GM23248 (cell line): Measurements from ENCODE around the gene B4GALNT1. TPM values are rescaled to one million over a fixed set of nuclear protein-coding genes. Genes with fewer than 3 reads are reported as not detected.

Experiments
- DNase-seq: peaks from one replicate; pipeline ENCODE4 v3.0.0-alpha.2; 2015
- H2AFZ ChIP-seq: fragments of 200-600 bp; sonication (generic); 2 replicates; pipeline ENCODE4 v1.6.1; 2016; ENCODE audit warnings: antibody characterized with exemption
- H3F3A ChIP-seq: fragments of 200-600 bp; sonication (generic); 2 replicates; pipeline ENCODE4 v1.6.1; 2016; ENCODE audit warnings: mild to moderate bottlenecking, antibody characterized with exemption, mixed run types; ENCODE audit not compliant: insufficient read depth
- H3K27ac ChIP-seq: fragments of 200-600 bp; sonication (generic); 2 replicates; pipeline ENCODE4 v1.5.1; 2016; ENCODE audit warnings: mild to moderate bottlenecking
- H3K27me3 ChIP-seq: fragments of 200-600 bp; sonication (generic); replicated peaks from 2 replicates; pipeline ENCODE4 v1.6.1; 2016; ENCODE audit warnings: mild to moderate bottlenecking; ENCODE audit not compliant: insufficient read depth
- H3K36me3 ChIP-seq: fragments of 200-600 bp; sonication (generic); 2 replicates; pipeline ENCODE4 v1.6.1; 2016; ENCODE audit warnings: low read depth, mild to moderate bottlenecking
- H3K4me1 ChIP-seq: fragments of 200-600 bp; sonication (generic); 2 replicates; pipeline ENCODE4 v1.6.1; 2016; ENCODE audit warnings: mild to moderate bottlenecking; ENCODE audit not compliant: insufficient read depth
- H3K4me2 ChIP-seq: fragments of 200-600 bp; sonication (generic); one replicate; pipeline ENCODE4 v1.6.1; 2016; ENCODE audit warnings: mild to moderate bottlenecking; ENCODE audit not compliant: unreplicated experiment
- H3K4me3 ChIP-seq: fragments of 200-600 bp; sonication (generic); 2 replicates; pipeline ENCODE4 v1.5.1; 2016; ENCODE audit warnings: mild to moderate bottlenecking
- H3K79me2 ChIP-seq: fragments of 200-600 bp; sonication (generic); 2 replicates; pipeline ENCODE4 v1.6.1; 2016; ENCODE audit warnings: mild to moderate bottlenecking; ENCODE audit not compliant: insufficient read depth
- H3K9ac ChIP-seq: fragments of 200-600 bp; sonication (generic); 2 replicates; pipeline ENCODE4 v1.6.1; 2016; ENCODE audit warnings: mild to moderate bottlenecking
- H3K9me2 ChIP-seq: fragments of 200-600 bp; sonication (generic); 2 replicates; pipeline ENCODE4 v1.6.1; 2016; ENCODE audit warnings: mixed run types, mild to moderate bottlenecking, moderate library complexity; ENCODE audit not compliant: insufficient read depth
- H3K9me3 ChIP-seq: fragments of 200-600 bp; sonication (generic); one replicate; pipeline ENCODE4 v1.6.1; 2017; ENCODE audit warnings: low read depth
- H4K20me1 ChIP-seq: fragments of 200-600 bp; sonication (generic); 2 replicates; pipeline ENCODE4 v1.6.0; 2016; ENCODE audit not compliant: insufficient read depth
- EZH2 ChIP-seq: fragments of 200-600 bp; sonication (generic); IDR thresholded peaks from 2 replicates; pipeline ENCODE4 v1.6.1; 2018; ENCODE audit warnings: antibody characterized with exemption, mild to moderate bottlenecking; ENCODE audit not compliant: insufficient read depth, poor library complexity, severe bottlenecking
- EZH2phosphoT487 ChIP-seq: fragments of 200-600 bp; sonication (generic); IDR thresholded peaks from 2 replicates; pipeline ENCODE4 v1.6.1; 2018; ENCODE audit warnings: antibody characterized with exemption, moderate library complexity, mild to moderate bottlenecking, low read depth; ENCODE audit not compliant: insufficient read depth
- WGBS, 2 experiments: methylation state at CpG; one replicate each; pipeline ENCODE4 v1.1.6; 2015 to 2017; ENCODE audit warnings: low lambda C conversion rate in 2 of 2, low coverage in 1 of 2; ENCODE audit errors: missing lambda C conversion rate in 2 of 2; 5-methylcytosine and 5-hydroxymethylcytosine counted together
- in situ Hi-C: fragments of 300-500 bp; cut with MboI; formaldehyde crosslinking; loops from 2 replicates; pipeline ENCODE4 v1.15.0; 2020
- polyA plus RNA-seq: library from polyadenylated mRNA; unstranded; fragments of >200 nt; fragmentation: Nextera tagmentation; extraction: Ambion mirVana; gene quantifications from 2 replicates; pipeline ENCODE4 v1.2.1, GENCODE V29; 2016
- total RNA-seq: library from RNA; depleted of rRNA; stranded (reverse); fragments of >200 nt; shearing (Covaris generic); gene quantifications from 2 replicates; pipeline ENCODE4 v1.2.3, GENCODE V29; 2014

Gene B4GALNT1
- total and polyA plus RNA-seq, 2 experiments from 2014 or later = 5.4 to 8.6 TPM

GRCh38 chr12:57603815-57604453, 29.1 kb downstream of the B4GALNT1 start:
- peak overlapping the region; percentile 88 for H3K4me3 ChIP-seq
- peak overlapping the region; percentile 87 for H3K4me2 ChIP-seq
- peak overlapping the region; percentile 94 for H3K9ac ChIP-seq
- no peaks in the 10 kb centered on the region for H4K20me1 ChIP-seq
- in situ Hi-C loops = no loop called here
- peak; percentile 84 for DNase-seq
- peak overlapping the region; percentile 27 for H3K27ac ChIP-seq
- H2AFZ ChIP-seq = peak overlapping the region; percentile 92
- H3K79me2 ChIP-seq = no peaks in the 10 kb centered on the region
- no peaks in the 10 kb centered on the region for H3K9me3 ChIP-seq
- no peaks in the 10 kb centered on the region; the same call in 1 of the 2 replicates for H3K36me3 ChIP-seq
- no peak for TF ChIP-seq EZH2
- TF ChIP-seq EZH2phosphoT487 = no peak
- no peaks in the 10 kb centered on the region for H3K27me3 ChIP-seq
- H3K4me1 ChIP-seq = peaks cover 9% of the 10 kb centered on the region
- H3F3A ChIP-seq = peaks cover 5% of the 10 kb centered on the region; the same call in 1 of the 2 replicates
- no peaks in the 10 kb centered on the region for H3K9me2 ChIP-seq
- 12 to 14% methylated on average over 6 of the region's 6 CpGs for WGBS, 2 experiments

- H3K79me2 ChIP-seq = no peaks in the 10 kb centered on the region
- no peak for DNase-seq
- peak overlapping the region; percentile 27 for H3K27ac ChIP-seq
- H3F3A ChIP-seq = peaks cover 5% of the 10 kb centered on the region; the same call in 1 of the 2 replicates
- no peaks in the 10 kb centered on the region for H3K9me3 ChIP-seq
- H2AFZ ChIP-seq = peak overlapping the region; percentile 92
- H3K9me2 ChIP-seq = no peaks in the 10 kb centered on the region
- H4K20me1 ChIP-seq = no peaks in the 10 kb centered on the region
- H3K9ac ChIP-seq = peak overlapping the region; percentile 51
- H3K4me1 ChIP-seq = peaks cover 9% of the 10 kb centered on the region
- no peaks in the 10 kb centered on the region for H3K27me3 ChIP-seq
- no peak overlapping the region for H3K4me2 ChIP-seq
- 68 to 70% methylated on average over 2 of the region's 2 CpGs for WGBS, 2 experiments
- H3K36me3 ChIP-seq = no peaks in the 10 kb centered on the region; the same call in 1 of the 2 replicates
- TF ChIP-seq EZH2 = no peak
- no peak overlapping the region for H3K4me3 ChIP-seq
- in situ Hi-C loops = no loop called here
Measured at GRCh38 chr12:57603324-57603723, 29.7 kb downstream of the B4GALNT1 start.

GRCh38 chr12:57602544-57602943, 30.5 kb downstream of the B4GALNT1 start:
- DNase-seq = no peak
- H3K27ac ChIP-seq = no peak overlapping the region
- H3K9ac ChIP-seq = no peak overlapping the region
- H3K4me1 ChIP-seq = peaks cover 9% of the 10 kb centered on the region
- H3K36me3 ChIP-seq = no peaks in the 10 kb centered on the region; the same call in 1 of the 2 replicates
- no peaks in the 10 kb centered on the region for H3F3A ChIP-seq
- in situ Hi-C loops = no loop called here
- no peaks in the 10 kb centered on the region for H4K20me1 ChIP-seq
- H3K9me2 ChIP-seq = no peaks in the 10 kb centered on the region
- H3K4me3 ChIP-seq = no peak overlapping the region
- H2AFZ ChIP-seq = no peak overlapping the region
- H3K4me2 ChIP-seq = no peak overlapping the region
- H3K9me3 ChIP-seq = no peaks in the 10 kb centered on the region
- H3K79me2 ChIP-seq = no peaks in the 10 kb centered on the region
- TF ChIP-seq EZH2 = no peak
- no peak for TF ChIP-seq EZH2phosphoT487
- no peaks in the 10 kb centered on the region for H3K27me3 ChIP-seq

GRCh38 chr12:57600395-57600794, 32.6 kb downstream of the B4GALNT1 start:
- Histone ChIP-seq H3K27me3 (no peaks in the 10 kb centered on the region), H3F3A (no peaks in the 10 kb centered on the region), H3K4me3 (no peak overlapping the region), H3K4me1 (peaks cover 9% of the 10 kb centered on the region), H3K27ac (no peak overlapping the region), H3K36me3 (peaks cover 4% of the 10 kb centered on the region; the same call in 1 of the 2 replicates), H4K20me1 (no peaks in the 10 kb centered on the region), H3K9me3 (no peaks in the 10 kb centered on the region), H3K9me2 (no peaks in the 10 kb centered on the region), H3K9ac (no peak overlapping the region), H3K79me2 (no peaks in the 10 kb centered on the region), H2AFZ (no peak overlapping the region), H3K4me2 (no peak overlapping the region)
- TF ChIP-seq EZH2 = no peak
- 67 to 85% methylated on average over 2 of the region's 2 CpGs for WGBS, 2 experiments
- in situ Hi-C loops = no loop called here
- no peak for DNase-seq
